Sigmoid colon (tissue), 4 donors: Measurements from ENCODE around the gene PFDN5.

Experiments
- CTCF ChIP-seq, 4 experiments: fragments of 450-650 bp in 3 of 4; fragments of 200-600 bp in 1 of 4; IDR thresholded peaks; one replicate each; pipeline ENCODE4 v1.5.1; 2016 to 2019; ENCODE audit warnings: antibody characterized with exemption in 4 of 4, mild to moderate bottlenecking in 3 of 4, moderate library complexity in 2 of 4
- EP300 ChIP-seq, 4 donors: sonication (generic); formaldehyde crosslinking; IDR thresholded peaks; one replicate each; pipeline ENCODE4 v1.6.1; 2017; ENCODE audit warnings: antibody characterized with exemption in 4 of 4
- POLR2A ChIP-seq, 2 donors: fragments of 450-650 bp; IDR thresholded peaks; one replicate each; pipeline ENCODE4 v1.6.1; 2016; ENCODE audit warnings: antibody characterized with exemption in 2 of 2, mild to moderate bottlenecking in 2 of 2, moderate library complexity in 2 of 2

DNA sequence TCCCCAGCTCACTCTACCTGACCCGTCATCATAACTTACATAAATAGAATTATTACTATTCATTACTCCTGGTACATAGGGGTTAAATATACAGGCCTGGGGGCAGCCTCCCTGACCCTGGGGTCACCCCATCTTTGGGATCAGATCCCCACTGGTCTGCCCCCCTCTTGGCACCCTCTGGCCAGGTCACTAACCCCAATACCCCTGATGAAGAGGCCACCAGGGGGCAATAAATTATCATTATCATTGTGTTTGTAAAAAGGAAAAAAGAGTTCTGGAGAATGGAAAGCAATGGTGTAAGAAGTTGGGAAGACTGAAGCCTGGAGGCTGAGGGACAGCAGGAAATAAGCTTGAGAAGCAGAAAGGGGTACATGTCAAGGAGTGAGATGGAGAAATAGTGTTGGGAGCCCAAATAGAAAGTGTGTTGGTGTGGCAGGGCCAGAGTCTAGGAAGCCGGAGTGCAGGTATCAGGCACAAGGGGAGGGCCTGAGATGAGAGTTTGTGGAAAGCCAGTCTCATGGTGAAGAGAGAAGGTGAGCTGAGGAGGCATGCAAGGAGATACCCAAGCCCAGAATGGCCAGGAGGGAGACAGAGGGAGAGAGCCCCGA is 32.2 kb downstream of the PFDN5 start:
- TF ChIP-seq CTCF (IDR thresholded peaks at IDR 0.05) = peak in 3 of 4 experiments; percentile 12 to 25 (median 14)
- no peak for TF ChIP-seq POLR2A (IDR thresholded peaks at IDR 0.05)
- no peak for TF ChIP-seq EP300 (IDR thresholded peaks at IDR 0.05)
